CD4-positive, CD25-positive, alpha-beta regulatory T cell (primary cell): ENCODE measurements around the gene ASTN2. TPM values are rescaled to one million over a fixed set of nuclear protein-coding genes. Genes with fewer than 3 reads are reported as not detected.

Experiments used
- ATAC-seq, 2 donors: fragments of 150-1000 bp; cut with Tn5 transposase; one replicate each; pipeline ENCODE4 v1.10.0; 2021; ENCODE audit warnings: low read depth in 2 of 2, moderate number of reproducible peaks in 2 of 2, moderate library complexity in 1 of 2
- DNase-seq, 3 donors: peaks; one replicate each; pipeline versions ENCODE4 v3.0.0 to v3.0.0-alpha.2; 2012 to 2022; ENCODE audit warnings: mixed read lengths in 1 of 3
- H3K27ac ChIP-seq: one replicate; pipeline ENCODE4 v1.7.0; 2013; ENCODE audit warnings: mild to moderate bottlenecking, low read length; ENCODE audit not compliant: insufficient read depth, poor library complexity, severe bottlenecking
- H3K27me3 ChIP-seq: one replicate; pipeline ENCODE4 v1.7.0; 2013; ENCODE audit warnings: low read length; ENCODE audit not compliant: control insufficient read depth, insufficient read depth
- H3K36me3 ChIP-seq: one replicate; pipeline ENCODE4 v1.7.0; 2013; ENCODE audit warnings: mild to moderate bottlenecking, low read length, moderate library complexity; ENCODE audit not compliant: control insufficient read depth, insufficient read depth
- H3K4me1 ChIP-seq: 2 replicates; pipeline ENCODE4 v1.7.0; 2013; ENCODE audit warnings: mild to moderate bottlenecking, low read length; ENCODE audit not compliant: insufficient read depth, control insufficient read depth, poor library complexity, severe bottlenecking
- H3K4me3 ChIP-seq: one replicate; pipeline ENCODE4 v1.7.0; 2013; ENCODE audit warnings: low read depth, mild to moderate bottlenecking, low read length, moderate library complexity
- H3K9me3 ChIP-seq, 2 experiments: 1 replicate in 1 of 2; 2 replicates in 1 of 2; pipeline ENCODE4 v1.7.0; 2013; ENCODE audit warnings: low read length in 2 of 2, mild to moderate bottlenecking in 1 of 2, moderate library complexity in 1 of 2; ENCODE audit not compliant: control insufficient read depth in 2 of 2
- H3K27ac Mint-ChIP-seq, 3 donors: one replicate each; pipeline ENCODE4 v1.8.0; 2020 to 2022; ENCODE audit warnings: mild to moderate bottlenecking in 3 of 3, mixed read lengths in 3 of 3, moderate library complexity in 2 of 3
- H3K27me3 Mint-ChIP-seq: one replicate; pipeline ENCODE4 v1.8.0; 2022; ENCODE audit warnings: mild to moderate bottlenecking, mixed read lengths
- H3K36me3 Mint-ChIP-seq: one replicate; pipeline ENCODE4 v1.8.0; 2020; ENCODE audit warnings: mixed read lengths
- H3K4me1 Mint-ChIP-seq, 4 donors: one replicate each; pipeline ENCODE4 v1.8.0; 2020 to 2022; ENCODE audit warnings: mixed read lengths in 4 of 4, mild to moderate bottlenecking in 1 of 4
- H3K4me3 Mint-ChIP-seq, 4 donors: one replicate each; pipeline ENCODE4 v1.8.0; 2020 to 2022; ENCODE audit warnings: mild to moderate bottlenecking in 4 of 4, mixed read lengths in 4 of 4, moderate library complexity in 3 of 4
- H3K9me3 Mint-ChIP-seq, 7 donors: one replicate each; pipeline ENCODE4 v1.8.0; 2020 to 2022; ENCODE audit warnings: mixed read lengths in 7 of 7, mild to moderate bottlenecking in 3 of 7, moderate library complexity in 2 of 7
- polyA plus RNA-seq, 4 donors: library from polyadenylated mRNA; unstranded; fragments of 300-500 nt; fragmentation: Illumina TruSeq; gene quantifications; one replicate each; pipeline ENCODE4 v1.2.3, GENCODE V29; 2021
- total RNA-seq: library from RNA; stranded (reverse); gene quantifications from one replicate; pipeline ENCODE4 v1.2.3, GENCODE V29; 2022

ASTN2 gene
- total and polyA plus RNA-seq, 5 donors from 2014 or later: 5.0 to 9.9 (median 7.4) TPM

GRCh38 chr9:116939614-116940013 is 475.2 kb downstream of the ASTN2 start:
- peaks cover 4% of the 10 kb centered on the region for H3K27me3 Mint-ChIP-seq
- H3K4me1 ChIP-seq: no peaks in the 10 kb centered on the region
- H3K9me3 ChIP-seq: no peaks in the 10 kb centered on the region
- no peak overlapping the region for H3K4me3 ChIP-seq
- peaks cover 0 to 6% (median 3%) of the 10 kb centered on the region in 7 donors for H3K9me3 Mint-ChIP-seq
- no peak overlapping the region for H3K27ac ChIP-seq
- H3K27ac Mint-ChIP-seq: no peak overlapping the region
- no peaks in the 10 kb centered on the region for H3K36me3 Mint-ChIP-seq
- no peak overlapping the region for H3K4me3 Mint-ChIP-seq
- DNase-seq (no peak), ATAC-seq (no peak)
- H3K36me3 ChIP-seq: no peaks in the 10 kb centered on the region
- no peaks in the 10 kb centered on the region for H3K27me3 ChIP-seq
- no peaks in the 10 kb centered on the region for H3K4me1 Mint-ChIP-seq

DNA sequence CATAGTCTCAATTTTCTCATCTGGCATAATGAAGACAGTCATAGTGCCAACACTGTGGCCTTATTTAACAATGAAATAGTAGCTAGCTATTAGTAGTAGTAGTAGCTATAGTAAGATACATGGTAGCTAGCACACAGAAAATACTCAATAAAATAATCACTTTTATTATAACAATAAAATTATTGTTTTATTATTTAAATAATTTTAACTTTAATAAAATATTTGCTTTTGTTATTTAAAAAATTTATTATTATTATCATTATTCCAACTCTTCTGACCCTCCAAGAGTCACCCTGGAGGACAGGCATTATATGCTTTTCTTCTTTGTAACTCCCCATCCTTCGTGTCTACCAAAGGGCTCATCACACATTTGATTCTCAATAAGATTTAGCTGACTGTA is 475.7 kb downstream of the ASTN2 start:
- DNase-seq (no peak), ATAC-seq (no peak)
- Histone ChIP-seq H3K4me1 (no peaks in the 10 kb centered on the region), H3K27ac (no peak overlapping the region), H3K27me3 (no peaks in the 10 kb centered on the region), H3K9me3 (no peaks in the 10 kb centered on the region), H3K4me3 (no peak overlapping the region), H3K36me3 (no peaks in the 10 kb centered on the region)
- Mint-ChIP-seq H3K9me3 (peaks cover 0 to 5% (median 3%) of the 10 kb centered on the region in 7 donors), H3K4me3 (no peak overlapping the region), H3K27me3 (peaks cover 4% of the 10 kb centered on the region), H3K36me3 (no peaks in the 10 kb centered on the region), H3K4me1 (no peaks in the 10 kb centered on the region), H3K27ac (no peak overlapping the region)

DNA sequence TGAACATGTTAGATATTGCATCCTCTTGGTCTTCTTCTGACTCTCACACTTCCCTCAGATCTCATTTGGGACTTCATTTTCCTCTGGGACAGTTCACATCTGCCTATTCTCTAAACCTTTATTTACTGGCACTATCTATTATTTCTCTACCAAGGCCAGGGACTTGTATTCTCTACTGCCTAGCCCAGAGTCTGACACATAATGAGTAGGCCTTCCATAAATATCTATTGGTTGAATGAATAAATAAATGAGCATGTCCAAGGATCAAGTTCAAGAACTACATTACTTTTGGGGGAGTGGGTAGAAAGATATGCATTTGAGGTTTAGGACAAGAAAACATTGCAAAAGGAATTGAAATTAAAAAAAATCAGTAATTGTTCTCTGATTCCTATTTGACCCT is 477.5 kb downstream of the ASTN2 start:
- H3K36me3 Mint-ChIP-seq: no peaks in the 10 kb centered on the region

GRCh38 chr9:116935149-116935897 is 479.5 kb downstream of the ASTN2 start:
- H3K27me3 Mint-ChIP-seq: no peaks in the 10 kb centered on the region
- no peaks in the 10 kb centered on the region for H3K4me1 Mint-ChIP-seq
- no peaks in the 10 kb centered on the region for H3K36me3 ChIP-seq
- H3K27me3 ChIP-seq: no peaks in the 10 kb centered on the region
- no peak overlapping the region for H3K27ac ChIP-seq
- no peak overlapping the region for H3K4me3 Mint-ChIP-seq
- peaks cover 0 to 4% (median 2%) of the 10 kb centered on the region in 7 donors for H3K9me3 Mint-ChIP-seq
- no peak overlapping the region for H3K4me3 ChIP-seq
- no peaks in the 10 kb centered on the region for H3K36me3 Mint-ChIP-seq
- H3K9me3 ChIP-seq: no peaks in the 10 kb centered on the region
- H3K27ac Mint-ChIP-seq: no peak overlapping the region
- no peaks in the 10 kb centered on the region for H3K4me1 ChIP-seq
- ATAC-seq: no peak
- DNase-seq: no peak

More for the DNA sequence above, 477.5 kb downstream of the ASTN2 start:
- Mint-ChIP-seq H3K27ac (peak overlapping the region in 1 of 3 donors; percentile 84), H3K27me3 (no peaks in the 10 kb centered on the region), H3K4me1 (no peaks in the 10 kb centered on the region), H3K4me3 (no peak overlapping the region), H3K9me3 (peaks cover 0 to 4% (median 2%) of the 10 kb centered on the region in 7 donors)
- DNase-seq (no peak), ATAC-seq (no peak)
- Histone ChIP-seq H3K27ac (no peak overlapping the region), H3K9me3 (no peaks in the 10 kb centered on the region), H3K4me1 (no peaks in the 10 kb centered on the region), H3K4me3 (no peak overlapping the region), H3K27me3 (no peaks in the 10 kb centered on the region), H3K36me3 (no peaks in the 10 kb centered on the region)

DNA sequence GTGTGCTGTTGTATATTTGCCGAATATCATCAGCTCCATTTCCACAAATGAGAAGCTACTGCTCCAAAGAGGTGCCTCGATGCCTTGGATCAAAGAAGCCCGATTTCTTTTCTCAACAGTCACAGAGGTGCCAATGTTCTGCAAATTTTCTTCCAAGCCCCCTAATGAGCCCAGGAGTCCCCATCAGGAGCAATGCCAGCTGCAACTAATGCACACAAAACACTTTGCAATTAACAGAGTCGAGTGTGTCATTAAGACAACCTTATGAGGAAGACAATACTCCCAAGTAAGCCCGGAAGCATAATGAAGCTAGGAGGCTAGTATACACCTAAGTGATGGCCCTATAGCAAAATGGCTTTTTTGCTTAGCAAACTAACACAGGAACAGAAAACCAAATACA is 480.7 kb downstream of the ASTN2 start:
- no peak overlapping the region for H3K27ac ChIP-seq
- no peaks in the 10 kb centered on the region for H3K27me3 ChIP-seq
- no peaks in the 10 kb centered on the region for H3K4me1 ChIP-seq
- no peaks in the 10 kb centered on the region for H3K36me3 ChIP-seq
- no peak for DNase-seq
- Mint-ChIP-seq H3K27me3 (no peaks in the 10 kb centered on the region), H3K4me3 (no peak overlapping the region), H3K36me3 (no peaks in the 10 kb centered on the region), H3K27ac (no peak overlapping the region), H3K4me1 (no peaks in the 10 kb centered on the region), H3K9me3 (peaks cover 0 to 4% (median 2%) of the 10 kb centered on the region in 7 donors)
- H3K4me3 ChIP-seq: no peak overlapping the region
- no peak for ATAC-seq
- no peaks in the 10 kb centered on the region for H3K9me3 ChIP-seq

DNA sequence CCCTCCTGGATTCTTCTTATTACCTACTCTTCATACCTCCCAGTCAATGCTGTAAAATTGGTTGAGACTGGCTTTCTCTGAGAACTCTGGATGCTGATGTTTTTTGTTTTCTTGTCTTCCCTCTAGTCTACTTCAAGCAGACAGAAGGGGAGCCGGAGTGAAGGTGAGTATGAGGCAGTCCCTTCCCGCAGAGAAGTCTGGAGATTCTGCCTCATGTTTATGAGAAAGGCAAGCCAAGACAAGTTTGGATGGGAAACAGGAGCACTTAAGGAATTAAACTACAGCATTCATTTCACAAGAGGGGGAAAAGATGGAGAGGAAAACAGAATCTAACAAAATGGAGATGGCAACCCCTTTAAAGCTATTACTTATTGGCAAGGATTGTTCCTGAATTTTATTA is 481.6 kb downstream of the ASTN2 start:
- Histone ChIP-seq H3K9me3 (no peaks in the 10 kb centered on the region), H3K27ac (no peak overlapping the region), H3K4me3 (no peak overlapping the region), H3K27me3 (no peaks in the 10 kb centered on the region), H3K4me1 (no peaks in the 10 kb centered on the region), H3K36me3 (no peaks in the 10 kb centered on the region)
- H3K4me3 Mint-ChIP-seq: no peak overlapping the region
- no peaks in the 10 kb centered on the region for H3K4me1 Mint-ChIP-seq
- no peaks in the 10 kb centered on the region for H3K27me3 Mint-ChIP-seq
- ATAC-seq: no peak
- DNase-seq: no peak
- H3K9me3 Mint-ChIP-seq: peaks cover 0 to 4% (median 2%) of the 10 kb centered on the region in 7 donors
- no peak overlapping the region for H3K27ac Mint-ChIP-seq
- no peaks in the 10 kb centered on the region for H3K36me3 Mint-ChIP-seq

DNA sequence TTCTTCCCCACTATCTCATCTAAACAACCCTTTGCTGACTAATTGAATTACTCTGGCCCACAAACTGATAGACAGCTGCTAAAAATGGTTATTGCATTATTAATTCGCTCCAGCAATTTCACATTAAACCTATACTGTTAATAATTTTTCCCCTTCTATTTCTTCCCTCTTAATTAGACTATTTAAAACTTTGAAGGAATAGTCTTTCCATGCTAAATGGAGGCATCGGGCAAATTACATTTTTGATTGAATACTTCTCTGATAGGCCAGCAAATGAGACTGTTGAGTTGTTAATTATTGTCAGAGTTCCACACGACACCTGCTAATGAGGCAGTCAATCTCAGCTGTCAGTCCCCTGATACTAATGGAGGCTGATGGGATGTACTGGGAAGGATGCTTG is 485.2 kb downstream of the ASTN2 start:
- ATAC-seq (no peak), DNase-seq (no peak)
- no peaks in the 10 kb centered on the region for H3K4me1 ChIP-seq
- no peaks in the 10 kb centered on the region for H3K36me3 Mint-ChIP-seq
- no peaks in the 10 kb centered on the region for H3K4me1 Mint-ChIP-seq
- no peaks in the 10 kb centered on the region for H3K27me3 ChIP-seq
- H3K4me3 Mint-ChIP-seq: no peak overlapping the region
- no peaks in the 10 kb centered on the region for H3K36me3 ChIP-seq
- H3K9me3 Mint-ChIP-seq: peaks cover 0 to 6% (median 0%) of the 10 kb centered on the region in 7 donors
- no peak overlapping the region for H3K27ac ChIP-seq
- H3K27me3 Mint-ChIP-seq: no peaks in the 10 kb centered on the region
- H3K27ac Mint-ChIP-seq: no peak overlapping the region
- H3K4me3 ChIP-seq: no peak overlapping the region
- no peaks in the 10 kb centered on the region for H3K9me3 ChIP-seq

- Histone ChIP-seq H3K9me3 (no peaks in the 10 kb centered on the region), H3K36me3 (no peaks in the 10 kb centered on the region), H3K27me3 (no peaks in the 10 kb centered on the region), H3K27ac (no peak overlapping the region), H3K4me3 (no peak overlapping the region), H3K4me1 (no peaks in the 10 kb centered on the region)
- ATAC-seq (no peak), DNase-seq (no peak)
- Mint-ChIP-seq H3K27me3 (no peaks in the 10 kb centered on the region), H3K4me3 (no peak overlapping the region), H3K36me3 (no peaks in the 10 kb centered on the region), H3K27ac (no peak overlapping the region), H3K9me3 (peaks cover 0 to 6% (median 0%) of the 10 kb centered on the region in 7 donors), H3K4me1 (no peaks in the 10 kb centered on the region)
Measured at GRCh38 chr9:116928884-116929283, 486.0 kb downstream of the ASTN2 start.
